ENCODE data around the gene SH3RF3.

DNA sequence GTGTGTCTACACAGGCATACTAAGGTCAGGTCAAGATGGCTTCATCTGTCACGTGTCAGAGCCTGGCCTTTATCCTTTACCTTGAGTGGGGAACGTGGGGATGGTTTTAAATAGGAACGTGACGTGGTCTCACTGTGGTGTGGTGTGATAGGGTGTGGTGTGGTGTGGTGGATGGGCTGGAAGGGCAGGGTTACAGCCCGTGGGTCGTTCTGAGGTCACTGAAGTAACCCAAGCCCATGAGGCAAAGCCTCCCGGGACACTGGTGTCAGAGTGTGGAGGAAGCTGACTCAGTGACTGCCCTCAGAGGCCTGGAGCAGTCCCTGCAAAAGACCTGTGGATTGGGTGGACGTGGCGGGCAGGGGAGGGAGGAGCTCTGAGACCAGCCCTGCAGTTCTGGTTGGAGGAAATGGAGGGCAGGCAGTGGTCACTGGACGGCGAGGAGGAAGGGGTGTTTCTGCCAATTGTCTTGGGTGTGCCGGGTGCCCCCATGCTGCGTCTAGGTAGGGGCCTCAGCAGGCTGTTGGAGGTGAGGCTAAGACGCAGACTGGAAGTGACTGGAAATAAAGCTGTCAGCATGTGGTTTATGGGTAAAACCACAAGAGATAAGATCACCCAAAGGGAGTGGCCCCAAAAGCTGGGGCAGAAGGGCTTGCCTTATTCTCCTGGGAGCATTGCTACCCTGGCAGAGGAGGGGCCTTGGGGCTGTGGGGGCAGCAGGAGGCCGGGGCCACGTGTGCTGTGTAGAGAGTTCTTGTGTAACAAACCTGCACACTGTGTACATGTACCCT lies 84.8 kb downstream of the SH3RF3 start:
- TF ChIP-seq CTCF (IDR thresholded peaks at IDR 0.05): no peak
- TF ChIP-seq POLR2A (IDR thresholded peaks at IDR 0.05): no peak
